Erythroblast (primary cell): Measurements from ENCODE around the gene LSM2.

ENCODE experiments used
- GATA1 ChIP-seq: IDR thresholded peaks from 2 replicates; pipeline ENCODE4 v1.6.1; 2011; ENCODE audit warnings: low read depth, mild to moderate bottlenecking, control low read depth, low read length, moderate library complexity
- POLR2A ChIP-seq: IDR thresholded peaks from 2 replicates; pipeline ENCODE4 v1.6.1; 2011; ENCODE audit warnings: mild to moderate bottlenecking, low read length

GRCh38 chr6:31750411-31751022, 56.2 kb downstream of the LSM2 start:
- TF ChIP-seq POLR2A (no peak), GATA1 (no peak)
